GM19035 (cell line): ENCODE measurements around the gene MBD5.

ENCODE experiments used
- ATAC-seq: cut with Tn5 transposase; IDR thresholded peaks from one replicate; pipeline ENCODE4 v1.9.1; 2021; ENCODE audit not compliant: unreplicated experiment

Gene MBD5

DNA sequence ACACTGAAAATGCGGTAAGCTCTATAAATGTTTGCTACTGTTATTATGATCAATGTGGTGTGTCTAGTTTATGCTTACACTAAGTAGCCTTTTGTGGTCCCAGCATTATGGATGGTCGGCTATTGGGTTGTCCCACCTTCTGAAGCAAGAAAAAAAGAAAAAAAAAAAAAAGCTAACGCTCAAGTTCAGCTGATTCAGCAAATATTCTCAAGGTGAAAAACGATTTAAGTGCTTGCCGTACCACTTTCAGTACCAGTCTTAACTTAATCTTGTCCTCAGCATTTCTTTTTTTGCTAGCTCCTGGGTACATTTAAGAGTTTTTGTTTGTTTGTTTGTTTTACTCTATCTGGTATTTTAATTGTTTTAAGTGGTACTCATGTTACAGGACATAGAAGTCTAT, 87.5 kb downstream of the MBD5 start:
- no peak for ATAC-seq

DNA sequence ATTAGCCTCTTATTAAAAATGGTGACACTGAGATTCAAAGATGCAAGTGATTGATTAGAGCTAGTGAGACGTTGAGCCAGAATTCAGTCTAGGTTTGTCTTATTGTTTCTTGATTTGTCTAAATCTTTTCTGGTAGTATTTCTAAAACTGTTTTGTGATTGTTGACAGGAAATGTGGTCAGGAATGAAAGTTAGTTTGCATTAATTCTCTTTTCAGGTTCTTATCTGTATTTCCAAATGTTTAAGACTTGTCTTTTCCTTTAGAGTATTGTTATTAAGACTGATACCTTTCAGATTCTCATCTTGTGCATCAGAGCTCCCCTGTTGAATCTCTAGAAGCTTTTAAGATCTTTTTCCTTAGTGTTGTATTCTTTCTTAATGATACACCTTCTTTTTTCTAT, 89.3 kb downstream of the MBD5 start:
- no peak for ATAC-seq

DNA sequence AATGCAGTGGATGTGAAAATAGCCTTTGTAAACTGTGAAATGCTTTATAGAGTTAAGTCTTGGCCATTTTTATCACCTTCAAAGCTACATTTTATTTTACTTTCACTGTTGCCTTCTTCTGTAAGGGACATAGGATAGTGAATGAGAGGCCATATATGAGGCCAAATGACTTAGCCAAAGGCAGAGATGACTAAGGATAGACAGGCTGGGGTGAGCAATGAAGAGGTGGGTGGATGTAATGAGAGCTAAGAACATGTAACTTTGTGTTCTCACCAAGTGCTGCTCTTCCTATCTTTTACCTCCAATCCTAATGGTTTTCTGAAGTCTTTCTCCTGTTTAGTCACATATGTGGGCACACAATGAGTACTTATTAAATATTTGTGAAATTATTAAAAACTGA, 101.9 kb downstream of the MBD5 start:
- ATAC-seq: no peak

- ATAC-seq: no peak
Observed at GRCh38 chr2:148124271-148124670, 103.4 kb downstream of the MBD5 start.

- no peak for ATAC-seq
Observed at GRCh38 chr2:148130581-148130980, 109.7 kb downstream of the MBD5 start.

DNA sequence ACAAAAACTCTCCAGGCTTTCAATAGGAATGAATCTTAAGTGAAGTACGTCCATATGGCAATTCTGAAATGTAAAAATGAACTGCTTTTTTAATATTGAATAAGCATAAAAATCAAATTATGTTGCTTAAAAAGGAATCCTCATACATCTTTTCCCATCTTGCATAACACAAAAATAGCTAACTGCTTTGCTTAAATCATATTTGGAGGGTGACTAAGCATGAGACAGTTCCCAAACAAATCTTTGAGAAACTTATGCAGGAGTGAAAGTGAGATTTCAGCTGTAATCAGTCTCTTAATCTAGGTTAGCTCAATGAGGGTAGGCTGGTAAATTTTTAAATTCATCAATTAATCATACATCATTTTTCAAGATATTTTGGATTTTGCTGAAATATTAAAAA, 111.5 kb downstream of the MBD5 start:
- no peak for ATAC-seq

DNA sequence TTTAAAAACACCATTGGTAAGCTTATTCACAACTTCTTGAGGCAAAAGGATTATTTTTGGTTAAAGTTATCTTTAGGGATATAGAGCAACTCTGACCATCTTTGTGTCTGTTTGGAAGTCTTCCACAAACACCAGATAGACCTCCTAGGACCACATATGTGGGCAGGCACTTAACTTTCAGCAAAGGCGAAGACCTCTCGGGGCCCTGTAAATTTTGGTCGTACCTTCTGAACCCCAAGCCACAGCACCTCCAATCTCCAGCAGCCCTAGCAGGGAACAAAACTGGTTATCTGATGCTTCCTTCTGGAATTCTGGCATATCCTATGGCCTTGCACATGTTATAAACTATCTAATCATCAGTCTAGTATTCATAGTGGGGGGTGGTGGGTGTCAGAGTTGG, 114.8 kb downstream of the MBD5 start:
- ATAC-seq: no peak

DNA sequence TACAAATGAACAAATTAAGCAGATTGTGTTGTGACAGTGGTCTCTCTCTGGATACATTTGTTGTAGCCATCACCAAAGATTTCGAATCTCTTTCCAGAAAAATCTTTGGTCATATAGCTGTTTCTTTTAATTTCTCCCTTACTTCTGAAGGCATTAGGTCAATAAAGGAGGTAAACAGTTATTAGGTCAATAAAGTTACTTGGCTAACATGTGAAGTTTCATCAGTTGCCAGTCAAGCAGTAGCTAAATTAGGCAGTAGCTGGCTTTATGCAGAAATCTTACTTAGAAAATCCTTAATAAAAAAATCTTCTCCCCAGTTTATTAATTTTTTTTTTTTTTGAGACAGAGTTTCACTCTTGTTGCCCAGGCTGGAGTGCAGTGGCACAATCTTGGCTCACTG, 115.5 kb downstream of the MBD5 start:
- ATAC-seq: no peak

DNA sequence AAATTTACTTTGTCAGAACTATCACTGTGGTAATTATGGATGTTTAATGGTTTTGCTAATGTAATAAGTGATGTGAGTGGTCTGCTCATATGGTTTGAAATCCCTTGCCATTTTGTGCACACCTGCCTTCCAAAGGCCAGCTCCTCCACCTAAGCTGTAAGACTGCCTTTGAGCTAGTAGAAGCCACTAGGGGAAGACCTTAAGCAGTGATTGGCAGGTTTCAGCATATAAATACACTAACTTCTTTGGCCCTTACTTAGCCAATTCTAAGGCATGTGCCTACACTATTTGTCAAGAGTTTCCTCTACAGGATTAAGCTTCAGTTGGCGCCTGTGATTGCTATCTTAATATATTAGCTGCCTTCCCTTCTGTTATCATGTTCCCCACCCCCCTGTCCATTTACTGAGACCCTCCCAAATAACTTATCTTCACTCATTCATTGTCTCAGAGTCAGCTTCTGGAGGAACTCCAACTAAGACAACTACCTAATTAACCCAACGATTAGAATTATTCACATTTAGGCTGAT, 141.1 kb downstream of the MBD5 start:
- ATAC-seq: no peak

- ATAC-seq: no peak
Observed at GRCh38 chr2:148162871-148163270, 142.0 kb downstream of the MBD5 start.

- ATAC-seq: no peak
Observed at GRCh38 chr2:148165975-148166374, 145.1 kb downstream of the MBD5 start.

GRCh38 chr2:148167241-148167766, 146.4 kb downstream of the MBD5 start:
- ATAC-seq: no peak

DNA sequence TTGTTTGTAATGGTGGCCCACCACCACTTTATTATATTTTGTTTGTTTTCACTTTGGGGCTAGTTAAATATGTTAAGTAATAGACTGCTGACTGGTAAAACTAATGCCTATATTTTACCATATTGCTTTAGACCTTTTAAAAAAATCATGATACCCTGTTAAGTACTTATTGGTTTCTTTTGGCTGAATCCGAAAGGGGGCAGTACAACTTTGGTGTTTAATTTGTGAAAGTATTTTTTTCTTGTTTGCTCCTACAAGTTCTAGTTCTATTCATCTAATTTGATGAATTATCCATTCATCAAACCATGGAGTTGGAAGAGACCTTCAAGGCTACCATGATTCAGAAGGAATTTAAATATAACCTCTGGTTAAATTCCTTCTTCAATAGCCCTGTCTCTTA, 147.0 kb downstream of the MBD5 start:
- no peak for ATAC-seq

DNA sequence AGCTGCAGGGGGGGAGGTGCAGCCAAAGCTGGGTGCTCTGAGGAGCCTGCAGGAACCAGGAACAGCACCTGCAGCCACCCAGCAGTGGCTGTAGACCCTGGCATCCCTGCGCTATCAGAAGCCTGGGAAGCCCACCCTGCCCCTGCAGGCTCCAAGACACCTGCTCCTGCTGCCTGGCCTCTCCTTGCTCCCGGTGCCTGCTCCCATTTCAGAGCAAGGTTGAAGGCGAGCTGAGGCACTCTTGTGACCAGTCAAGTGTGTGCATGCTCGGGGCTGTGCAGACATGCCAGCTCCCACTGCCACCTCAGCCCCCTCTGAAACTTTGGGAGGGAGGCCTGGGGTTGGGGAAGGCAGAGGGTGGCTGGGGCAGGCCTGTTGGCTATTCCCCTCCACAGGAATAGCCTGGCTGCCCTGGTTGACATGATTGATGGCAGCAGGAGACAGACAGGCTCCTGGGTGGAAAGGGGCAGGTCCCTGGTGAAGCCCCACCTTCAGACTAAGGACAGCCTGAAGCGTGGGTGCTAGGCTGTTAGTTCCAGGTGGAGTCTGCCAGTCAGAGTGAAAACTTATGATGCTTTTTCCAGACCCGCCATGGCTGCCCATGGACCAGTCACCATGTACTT, 151.4 kb downstream of the MBD5 start:
- ATAC-seq: no peak

DNA sequence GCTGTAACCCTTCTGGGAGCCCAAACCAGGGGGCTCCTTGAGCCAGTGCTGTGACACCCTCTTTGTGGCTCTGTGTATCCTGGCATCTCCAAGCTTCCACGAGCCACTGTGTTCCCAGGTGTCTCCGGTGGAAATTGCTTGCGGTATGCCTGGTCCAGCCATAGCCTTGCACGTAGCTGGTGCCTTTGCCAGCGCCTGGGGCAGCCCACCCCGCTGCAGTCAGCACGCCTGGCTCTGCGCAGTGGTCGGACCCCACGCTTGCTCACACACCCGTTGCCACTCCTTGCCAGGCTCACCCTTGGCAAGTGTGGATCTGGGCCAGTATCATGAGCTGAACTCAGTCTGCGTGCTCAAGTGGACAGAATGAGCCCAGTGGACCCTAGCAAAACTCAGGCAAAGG, 152.3 kb downstream of the MBD5 start:
- no peak for ATAC-seq

DNA sequence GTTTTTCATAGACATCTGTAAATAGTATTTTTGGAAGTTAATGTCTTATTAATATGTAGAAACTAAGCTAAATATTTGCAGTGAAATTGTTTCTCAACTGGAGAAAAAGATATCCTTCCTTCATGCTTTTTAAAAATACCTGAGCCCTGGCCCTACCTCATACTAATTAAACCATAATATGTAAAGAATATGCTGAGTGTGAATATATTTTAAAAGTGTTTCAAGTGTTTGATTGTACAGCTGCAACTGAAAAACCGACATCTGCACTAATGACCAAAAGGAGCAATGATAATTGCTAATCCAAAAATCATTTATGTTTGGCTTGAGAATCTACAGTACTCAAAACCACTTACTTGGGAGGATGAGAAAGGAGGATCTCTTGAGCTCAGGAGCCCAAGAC, 156.7 kb downstream of the MBD5 start:
- no peak for ATAC-seq

DNA sequence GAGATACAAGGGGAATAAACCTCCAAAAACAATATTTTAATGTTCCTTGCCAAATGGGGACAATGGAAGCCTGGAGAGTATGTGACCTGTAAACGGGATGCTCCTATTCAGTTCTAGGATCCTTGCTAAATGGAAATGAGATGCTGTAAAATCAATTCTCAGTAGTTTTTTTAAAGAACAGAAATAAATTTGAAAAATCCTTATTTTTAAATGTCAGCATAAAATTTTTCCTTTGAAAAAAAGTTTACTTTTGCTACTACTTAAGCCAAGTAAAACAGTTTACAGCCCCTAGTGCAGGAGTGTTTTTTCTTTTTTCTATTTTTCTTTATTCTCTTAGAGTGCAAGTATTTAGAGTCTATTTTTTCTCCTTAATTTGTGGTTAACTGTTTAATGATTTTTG, 158.8 kb downstream of the MBD5 start:
- no peak for ATAC-seq

GRCh38 chr2:148184976-148185375, 164.1 kb downstream of the MBD5 start:
- ATAC-seq: no peak

DNA sequence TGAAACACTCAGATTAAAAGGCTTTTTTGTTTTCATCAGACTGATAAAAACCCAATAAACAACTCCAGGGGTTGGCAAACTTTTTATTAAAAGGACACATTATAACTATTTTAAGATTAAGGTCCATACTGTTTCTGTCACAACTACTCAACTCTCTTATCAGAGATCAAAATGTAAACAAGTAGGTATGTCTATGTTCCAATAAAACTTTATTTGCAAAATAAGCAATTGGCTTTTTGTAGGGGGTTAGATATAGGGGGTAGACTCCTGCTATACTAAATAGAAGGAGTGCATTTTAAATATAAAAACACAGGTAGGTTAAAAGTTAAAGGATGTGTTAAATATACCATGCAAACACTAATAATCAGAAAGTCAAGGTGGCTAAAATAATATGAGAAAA, 174.0 kb downstream of the MBD5 start:
- ATAC-seq: no peak

DNA sequence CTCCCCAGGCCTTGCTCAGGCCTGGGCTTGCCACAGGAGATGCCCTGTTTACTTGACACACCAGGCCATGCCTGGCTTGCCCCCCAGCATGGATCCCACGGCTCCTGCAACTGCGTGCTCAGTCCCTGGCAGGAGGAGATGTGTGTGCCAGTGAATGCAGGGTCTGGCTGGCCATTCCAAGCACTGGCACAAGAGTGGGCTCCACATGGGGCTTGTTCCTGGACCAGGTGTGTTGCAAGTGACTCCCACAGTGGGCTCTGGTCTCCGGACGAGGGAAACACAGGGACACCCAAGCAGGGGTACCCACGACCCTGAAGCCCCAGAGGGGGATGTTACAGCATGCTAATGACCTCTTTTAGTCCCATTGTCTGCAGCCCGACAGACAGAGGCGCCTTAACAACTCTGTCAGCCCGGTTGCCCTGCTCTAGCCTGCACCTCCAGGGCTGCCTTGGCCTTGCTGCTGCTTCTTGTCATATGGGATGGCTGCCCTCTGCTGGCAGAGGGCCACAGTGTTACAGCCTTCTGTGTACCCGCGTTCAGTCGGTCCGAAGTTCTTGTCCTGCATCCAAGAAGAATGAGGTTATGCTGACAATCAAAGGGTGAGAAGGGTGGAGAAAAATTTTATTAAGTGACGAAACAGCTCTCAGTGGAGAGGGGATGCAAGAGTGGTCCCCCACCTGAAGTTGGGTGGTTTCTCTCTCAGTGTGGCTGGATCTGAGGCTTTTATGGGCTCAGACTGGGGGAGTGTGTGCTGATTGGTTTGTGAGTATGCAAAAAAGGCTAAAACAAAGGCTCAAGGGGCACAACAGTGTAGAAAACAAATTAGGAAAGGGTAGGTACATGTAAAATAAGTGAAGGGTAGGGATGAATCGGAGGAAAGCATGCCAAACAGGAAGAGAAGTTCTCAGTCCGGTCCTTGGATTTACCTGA, 180.4 kb downstream of the MBD5 start:
- ATAC-seq: peak; percentile 77

- ATAC-seq: no peak
Observed at GRCh38 chr2:148202237-148202636, 181.3 kb downstream of the MBD5 start.

DNA sequence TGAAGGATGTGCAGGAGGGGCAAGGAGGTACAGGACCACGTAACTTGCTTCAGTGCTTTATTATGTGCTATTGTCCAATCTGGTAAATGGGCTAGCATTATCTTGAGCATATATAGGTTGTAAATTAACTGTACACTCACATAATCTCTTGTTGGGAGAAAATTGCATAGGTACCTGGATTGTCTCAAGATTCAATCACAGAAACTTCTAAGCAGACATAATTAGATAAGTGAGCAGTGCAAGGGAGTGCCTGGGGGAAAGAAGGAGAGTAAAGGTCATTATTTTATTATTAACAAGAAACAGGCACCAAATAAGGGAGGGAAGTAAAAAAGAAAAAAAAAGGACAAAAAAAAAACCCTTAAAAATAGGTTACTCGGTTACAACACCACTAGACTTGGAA, 186.2 kb downstream of the MBD5 start:
- ATAC-seq: no peak
